SK-N-SH (cell line): ENCODE measurements around the gene INTS1. TPM values are rescaled to one million over a fixed set of nuclear protein-coding genes. Genes with fewer than 3 reads are reported as not detected.

Experiments used
- CTCF ChIA-PET: fragments of 300-600, 350-600 bp; formaldehyde crosslinking; extraction: SDS; loops from one replicate; lab custom pipeline; 2021; lab: Yijun Ruan, JAX
- POLR2A ChIA-PET: fragments of 350-600 bp; sonication (Branson Sonifier 250); formaldehyde crosslinking; extraction: SDS; loops from one replicate; lab custom pipeline; 2020; ENCODE audit warnings: antibody characterized with exemption, inconsistent platforms; lab: Yijun Ruan, JAX
- DNase-seq: peaks from one replicate; pipeline ENCODE4 v3.0.0; 2012
- H2AFZ ChIP-seq: fragments of 200-600 bp; sonication (generic); 2 replicates; pipeline ENCODE4 v1.8.1; 2016; ENCODE audit warnings: antibody characterized with exemption, mild to moderate bottlenecking, low read depth
- H3F3A ChIP-seq: fragments of 200-600 bp; sonication (generic); replicated peaks from 2 replicates; pipeline ENCODE3; 2016; ENCODE audit warnings: antibody characterized with exemption, mild to moderate bottlenecking; ENCODE audit not compliant: insufficient read depth
- H3K27ac ChIP-seq, 2 experiments: fragments of 200-500 bp in 1 of 2; fragments of 200-600 bp in 1 of 2; sonication (Bioruptor generic) in 1 of 2; sonication (generic), shearing (Covaris generic) in 1 of 2; 2 replicates each; pipeline versions ENCODE4 v1.5.1 to v1.6.1; 2014 to 2016; ENCODE audit warnings: low read depth in 2 of 2, inconsistent platforms in 1 of 2, low read length in 1 of 2, mild to moderate bottlenecking in 1 of 2, mixed read lengths in 1 of 2
- H3K27me3 ChIP-seq: fragments of 200-600 bp; sonication (generic), shearing (Covaris generic); 2 replicates; pipeline ENCODE4 v1.6.1; 2016; ENCODE audit warnings: mixed run types; ENCODE audit not compliant: insufficient read depth
- H3K36me3 ChIP-seq, 2 experiments: fragments of 200-500 bp in 1 of 2; fragments of 200-600 bp in 1 of 2; sonication (Bioruptor generic) in 1 of 2; sonication (generic) in 1 of 2; replicated peaks in 1 of 2; 2 replicates each; pipeline versions ENCODE3 to v1.5.1; 2014 to 2016; ENCODE audit warnings: low read length in 1 of 2, mild to moderate bottlenecking in 1 of 2; ENCODE audit not compliant: insufficient read depth in 2 of 2, control insufficient read depth in 1 of 2
- H3K4me1 ChIP-seq, 2 experiments: fragments of 200-500 bp in 1 of 2; fragments of 200-600 bp in 1 of 2; sonication (Bioruptor generic) in 1 of 2; sonication (generic), shearing (Covaris generic) in 1 of 2; 2 replicates each; pipeline versions ENCODE4 v1.5.1 to v1.6.1; 2014 to 2016; ENCODE audit warnings: low read depth in 1 of 2, low read length in 1 of 2, mixed run types in 1 of 2; ENCODE audit not compliant: insufficient read depth in 2 of 2, control insufficient read depth in 1 of 2
- H3K4me2 ChIP-seq: fragments of 200-600 bp; sonication (generic), shearing (Covaris generic); 2 replicates; pipeline ENCODE4 v1.6.1; 2017; ENCODE audit warnings: mixed run types
- H3K4me3 ChIP-seq, 2 experiments: fragments of 200-500 bp in 1 of 2; fragments of 200-600 bp in 1 of 2; sonication (Bioruptor generic) in 1 of 2; sonication (generic), shearing (Covaris generic) in 1 of 2; 2 replicates each; pipeline versions ENCODE4 v1.5.1 to v1.8.1; 2014 to 2016; ENCODE audit warnings: low read depth in 2 of 2, inconsistent platforms in 1 of 2, low read length in 1 of 2, mild to moderate bottlenecking in 1 of 2, mixed read lengths in 1 of 2, moderate library complexity in 1 of 2
- H3K79me2 ChIP-seq: fragments of 200-600 bp; sonication (generic); 2 replicates; pipeline ENCODE4 v1.8.1; 2017; ENCODE audit warnings: mild to moderate bottlenecking; ENCODE audit not compliant: insufficient read depth
- H3K9ac ChIP-seq: fragments of 200-600 bp; sonication (generic); 2 replicates; pipeline ENCODE4 v1.6.1; 2017; ENCODE audit warnings: mixed run types
- H3K9me2 ChIP-seq: fragments of 200-600 bp; sonication (generic); 2 replicates; pipeline ENCODE4 v1.6.1; 2017; ENCODE audit warnings: mixed run types
- H3K9me3 ChIP-seq: fragments of 200-600 bp; sonication (generic); 2 replicates; pipeline ENCODE4 v1.6.1; 2017; ENCODE audit warnings: mixed run types, mild to moderate bottlenecking, moderate library complexity
- H4K20me1 ChIP-seq: fragments of 200-600 bp; sonication (generic); 2 replicates; pipeline ENCODE4 v1.6.1; 2017; ENCODE audit warnings: mild to moderate bottlenecking, mixed run types; ENCODE audit not compliant: insufficient read depth
- ELF1 ChIP-seq: IDR thresholded peaks from 2 replicates; pipeline ENCODE4 v1.4.0; 2012
- GATA2 ChIP-seq: sonication (generic); formaldehyde crosslinking; IDR thresholded peaks from 2 replicates; pipeline ENCODE4 v1.5.0; 2020; ENCODE audit warnings: mild to moderate bottlenecking, missing genetic modification reagents
- JUND ChIP-seq: IDR thresholded peaks from 2 replicates; pipeline ENCODE4 v1.4.0; 2012
- POLR2AphosphoS5 ChIP-seq: IDR thresholded peaks from 2 replicates; pipeline ENCODE4 v1.6.1; 2012; ENCODE audit warnings: low read depth, low read length
- RAD21 ChIP-seq: IDR thresholded peaks from 2 replicates; pipeline ENCODE4 v1.6.1; 2012; ENCODE audit warnings: mild to moderate bottlenecking, low read length
- RCOR1 ChIP-seq: fragments of 150-350 bp; IDR thresholded peaks from 2 replicates; pipeline ENCODE4 v1.6.1; 2017; ENCODE audit warnings: antibody characterized with exemption, low read length
- RFX5 ChIP-seq: IDR thresholded peaks from 2 replicates; pipeline ENCODE4 v1.6.1; 2012; ENCODE audit warnings: mild to moderate bottlenecking, improper control_type of control experiment, low read length
- RXRA ChIP-seq: IDR thresholded peaks from 2 replicates; pipeline ENCODE4 v1.4.0; 2012; ENCODE audit warnings: low read depth, mild to moderate bottlenecking, borderline replicate concordance
- SIN3A ChIP-seq: IDR thresholded peaks from 2 replicates; pipeline ENCODE4 v1.6.1; 2012; ENCODE audit warnings: low read depth, mild to moderate bottlenecking, low read length, moderate library complexity, borderline replicate concordance
- TAF1 ChIP-seq: IDR thresholded peaks from 2 replicates; pipeline ENCODE4 v1.6.1; 2012; ENCODE audit warnings: low read depth, mild to moderate bottlenecking, low read length, moderate library complexity, borderline replicate concordance
- TCF12 ChIP-seq: IDR thresholded peaks from 2 replicates; pipeline ENCODE4 v1.4.0; 2012
- USF1 ChIP-seq: IDR thresholded peaks from 2 replicates; pipeline ENCODE4 v1.4.0; 2012; ENCODE audit warnings: low read depth, borderline replicate concordance
- WGBS: methylation state at CpG from one replicate; pipeline ENCODE4 v1.1.6; 2017; ENCODE audit warnings: low lambda C conversion rate; 5-methylcytosine and 5-hydroxymethylcytosine counted together
- polyA plus RNA-seq, 3 experiments: library from polyadenylated mRNA; depleted of rRNA; stranded (reverse); fragments of >200 nt; gene quantifications; 2 replicates each; pipeline ENCODE4 v1.2.3, GENCODE V29; 2012

The INTS1 gene
- polyA plus RNA-seq, 1 of the 3 experiments (the other 2 are of a cell fraction) = 48.1 TPM

GRCh38 chr7:1431226-1431625 is 73.0 kb downstream of the INTS1 start:
- TF ChIP-seq SIN3A = no peak
- TF ChIP-seq GATA2 (CRISPR knock-in tag) = no peak
- TF ChIP-seq ELF1 = no peak
- no peak for TF ChIP-seq RAD21
- no peak for TF ChIP-seq RFX5
- TF ChIP-seq JUND = no peak
- no peak for TF ChIP-seq POLR2AphosphoS5
- CTCF ChIA-PET = interaction anchor here (0.8 to 10.2 kb wide), 12 partner anchors 9 to 255 kb away, joined by 4 to 175 read pairs (median 26); no protein-coding TSS in a partner anchor
- no peaks in the 10 kb centered on the region for H3F3A ChIP-seq
- H3K36me3 ChIP-seq = no peaks in the 10 kb centered on the region
- no peaks in the 10 kb centered on the region for H3K4me1 ChIP-seq
- POLR2A ChIA-PET = no interaction called here
- H3K9me3 ChIP-seq = no peaks in the 10 kb centered on the region
- H4K20me1 ChIP-seq = peaks cover 23% of the 10 kb centered on the region
- no peak overlapping the region for H3K27ac ChIP-seq
- no peak overlapping the region for H3K9ac ChIP-seq
- no peak for DNase-seq
- H2AFZ ChIP-seq = no peak overlapping the region
- 27% methylated on average over 9 of the region's 10 CpGs for WGBS
- no peak overlapping the region for H3K4me3 ChIP-seq
- H3K79me2 ChIP-seq = no peaks in the 10 kb centered on the region
- no peaks in the 10 kb centered on the region for H3K9me2 ChIP-seq
- H3K27me3 ChIP-seq = 0 out of 2 replicates have a peak, but pooled peaks cover 7% of the 10 kb centered on the region
- no peak overlapping the region for H3K4me2 ChIP-seq

DNA sequence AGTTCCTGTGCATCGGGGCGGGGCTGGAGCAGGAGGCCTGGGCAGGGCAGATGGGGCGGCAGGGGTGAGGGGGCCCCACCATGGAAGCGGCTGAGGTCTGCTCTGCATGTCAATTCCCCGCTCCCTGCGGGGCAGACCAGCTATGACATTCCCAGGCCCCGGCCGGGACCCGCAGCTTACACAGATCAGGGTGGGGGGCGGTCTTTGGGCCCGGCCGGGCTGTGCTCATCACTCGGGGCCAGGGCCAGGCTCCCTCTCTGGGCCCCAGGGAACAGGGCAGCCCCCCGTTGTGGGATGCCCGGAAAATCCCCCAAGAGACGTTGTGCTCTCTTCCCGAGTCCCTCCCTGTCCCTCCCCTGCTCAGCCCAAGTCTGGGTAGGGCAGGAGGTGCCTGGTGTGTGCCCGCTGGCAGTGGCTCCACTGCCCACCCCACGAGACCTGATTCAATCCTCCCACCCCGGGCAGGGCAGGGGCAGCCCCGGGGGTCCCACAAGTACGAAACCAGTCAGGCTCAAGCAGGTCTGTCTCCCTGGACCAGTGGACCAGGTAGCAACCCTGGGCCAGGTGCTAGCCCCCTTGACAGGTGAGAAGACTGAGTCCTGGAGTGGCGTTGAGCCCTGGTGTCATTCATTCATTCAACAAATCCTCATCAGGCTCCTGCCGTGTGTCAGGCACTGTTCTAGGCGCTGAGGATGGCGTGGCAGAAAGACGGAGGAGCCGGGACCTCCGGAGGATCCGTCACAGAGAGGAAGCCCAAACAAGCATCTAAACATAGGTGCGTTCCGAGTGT is 73.9 kb downstream of the INTS1 start:
- Histone ChIP-seq H3K79me2 (no peaks in the 10 kb centered on the region), H3K9me3 (no peaks in the 10 kb centered on the region), H3K4me1 (no peaks in the 10 kb centered on the region), H3K27ac (no peak overlapping the region), H3K9me2 (no peaks in the 10 kb centered on the region), H3K9ac (no peak overlapping the region), H4K20me1 (peaks cover 23% of the 10 kb centered on the region), H2AFZ (no peak overlapping the region), H3K36me3 (no peaks in the 10 kb centered on the region), H3K27me3 (peaks cover 14% of the 10 kb centered on the region; the same call in 1 of the 2 replicates), H3K4me2 (no peak overlapping the region), H3F3A (no peaks in the 10 kb centered on the region), H3K4me3 (no peak overlapping the region)
- ChIA-PET POLR2A (no interaction called here), CTCF (interaction anchor here (0.8 to 10.2 kb wide), 12 partner anchors 8 to 254 kb away, joined by 3 to 175 read pairs (median 18); no protein-coding TSS in a partner anchor)
- 47% methylated on average over 29 of the region's 32 CpGs for WGBS
- no peak for DNase-seq
- no peak for TF ChIP-seq TAF1

GRCh38 chr7:1428941-1429501 is 75.2 kb downstream of the INTS1 start:
- TF ChIP-seq RFX5 (no peak), TCF12 (no peak), POLR2AphosphoS5 (no peak), RAD21 (no peak), JUND (no peak), RXRA (no peak), RCOR1 (no peak), USF1 (no peak)
- Histone ChIP-seq H3K9me3 (no peaks in the 10 kb centered on the region), H3K27ac (no peak overlapping the region), H4K20me1 (peaks cover 20% of the 10 kb centered on the region), H3K36me3 (no peaks in the 10 kb centered on the region), H3K9ac (no peak overlapping the region), H3K9me2 (no peaks in the 10 kb centered on the region), H3K4me1 (no peaks in the 10 kb centered on the region), H3K79me2 (no peaks in the 10 kb centered on the region), H3K27me3 (peaks cover 25% of the 10 kb centered on the region), H3K4me3 (no peak overlapping the region), H3K4me2 (no peak overlapping the region), H2AFZ (no peak overlapping the region), H3F3A (peaks cover 5% of the 10 kb centered on the region)
- DNase-seq = no peak
- ChIA-PET CTCF (interaction anchor here (1.2 to 10.2 kb wide), 8 partner anchors 11 to 236 kb away, joined by 3 to 175 read pairs (median 8); no protein-coding TSS in a partner anchor), POLR2A (no interaction called here)
- WGBS = 41% methylated on average over 15 of the region's 20 CpGs
